Adrenal gland (tissue), 12 donors: Measurements from ENCODE around the gene STYX. TPM values are rescaled to one million over a fixed set of nuclear protein-coding genes. Genes with fewer than 3 reads are reported as not detected.

ENCODE experiments used
- DNase-seq, 7 donors: peaks; one replicate each; pipeline ENCODE4 v3.0.0-alpha.2; 2019 to 2020
- H3K27ac ChIP-seq, 5 donors: fragments of 200-600 bp; sonication (generic) in 4 of 5; 1 replicate in 3 of 5; 2 replicates in 2 of 5; pipeline versions ENCODE4 v1.5.1 to v1.8.0; 2016 to 2020; ENCODE audit warnings: mild to moderate bottlenecking in 1 of 5
- H3K27me3 ChIP-seq: fragments of 200-600 bp; 2 replicates; pipeline ENCODE4 v1.8.0; 2021
- H3K36me3 ChIP-seq, 2 donors: fragments of 200-600 bp; replicated peaks in 1 of 2; 1 replicate in 1 of 2; 2 replicates in 1 of 2; pipeline versions ENCODE4 v1.5.1 to v1.8.0; 2018 to 2022
- H3K4me1 ChIP-seq, 2 donors: fragments of 200-600 bp; replicated peaks in 1 of 2; 1 replicate in 1 of 2; 2 replicates in 1 of 2; pipeline versions ENCODE4 v1.5.1 to v1.8.0; 2018 to 2021
- H3K4me3 ChIP-seq, 4 donors: fragments of 200-600 bp; sonication (generic) in 3 of 4; one replicate each; pipeline ENCODE4 v1.5.1; 2016 to 2018
- H3K9me3 ChIP-seq, 3 donors: fragments of 200-600 bp; sonication (generic) in 1 of 3; replicated peaks in 1 of 3; 1 replicate in 2 of 3; 2 replicates in 1 of 3; pipeline versions ENCODE4 v1.5.1 to v1.8.0; 2016 to 2021
- POLR2A ChIP-seq, 2 donors: fragments of 450-650 bp; IDR thresholded peaks; one replicate each; pipeline ENCODE4 v1.6.1; 2017; ENCODE audit warnings: antibody characterized with exemption in 2 of 2, mild to moderate bottlenecking in 2 of 2, moderate library complexity in 1 of 2
- WGBS, 4 donors: extraction: QIAGEN DNeasy Blood & Tissue Kit in 2 of 4; methylation state at CpG; one replicate each; pipeline versions ENCODE4 v1.1.5 to v1.1.7; 2013 to 2017; 5-methylcytosine and 5-hydroxymethylcytosine counted together
- intact Hi-C, 2 donors: fragments of 100-400 bp; cut with DNase I; formaldehyde crosslinking; loops; one replicate each; pipeline versions ENCODE4 v1.14.1 to v1.15.0; 2022 to 2023
- polyA plus RNA-seq, 3 donors: library from polyadenylated mRNA; stranded (reverse); fragments of 200-250 nt in 2 of 3; fragments of 350-450 nt in 1 of 3; fragmentation: Illumina TruSeq in 1 of 3; extraction: RNeasy Lipid Tissue Mini Kit (QIAGEN cat#74804) in 1 of 3; gene quantifications; one replicate each; pipeline ENCODE4 v1.2.3, GENCODE V29; 2013 to 2014
- total RNA-seq, 9 donors: library from RNA; depleted of rRNA in 4 of 9; stranded (reverse); fragments of >200 nt in 4 of 9; fragments of 120-200 nt in 1 of 9; fragmentation: NEBNext Ultra II Directional in 1 of 9; extraction: Animal tissue kit (Norgen Biotek cat#: 25700) in 1 of 9; gene quantifications; one replicate each; pipeline versions ENCODE4 v1.1.0 to v1.2.4, GENCODE V29; 2013 to 2023
- TF ChIP-seq, protein P1 (sequence below), 6 experiments: fragments of 450-650 bp in 4 of 6; fragments of 200-600 bp in 2 of 6; sonication (generic) in 1 of 6; IDR thresholded peaks; 1 replicate in 5 of 6; 2 replicates in 1 of 6; pipeline versions ENCODE4 v1.5.1 to v1.8.0; 2016 to 2021; ENCODE audit warnings: antibody characterized with exemption in 6 of 6, mild to moderate bottlenecking in 2 of 6, moderate library complexity in 1 of 6
- donor health status: healthy with polysubstance abuse.
- donor health status: Bipolar disorder and iron deficiency.
- donor health status: DM: yes; HTN: yes; CAD: no.
- donor health status: DM: no; HTN: no; CAD: no.
- donor health status: DM: no; HTN: no; CAD: no.
- donor health status: DM: yes; HTN: yes; CAD: no.

STYX gene
- total and polyA plus RNA-seq, 12 donors, result 1.6 to 13.0 (median 6.4) TPM

DNA sequence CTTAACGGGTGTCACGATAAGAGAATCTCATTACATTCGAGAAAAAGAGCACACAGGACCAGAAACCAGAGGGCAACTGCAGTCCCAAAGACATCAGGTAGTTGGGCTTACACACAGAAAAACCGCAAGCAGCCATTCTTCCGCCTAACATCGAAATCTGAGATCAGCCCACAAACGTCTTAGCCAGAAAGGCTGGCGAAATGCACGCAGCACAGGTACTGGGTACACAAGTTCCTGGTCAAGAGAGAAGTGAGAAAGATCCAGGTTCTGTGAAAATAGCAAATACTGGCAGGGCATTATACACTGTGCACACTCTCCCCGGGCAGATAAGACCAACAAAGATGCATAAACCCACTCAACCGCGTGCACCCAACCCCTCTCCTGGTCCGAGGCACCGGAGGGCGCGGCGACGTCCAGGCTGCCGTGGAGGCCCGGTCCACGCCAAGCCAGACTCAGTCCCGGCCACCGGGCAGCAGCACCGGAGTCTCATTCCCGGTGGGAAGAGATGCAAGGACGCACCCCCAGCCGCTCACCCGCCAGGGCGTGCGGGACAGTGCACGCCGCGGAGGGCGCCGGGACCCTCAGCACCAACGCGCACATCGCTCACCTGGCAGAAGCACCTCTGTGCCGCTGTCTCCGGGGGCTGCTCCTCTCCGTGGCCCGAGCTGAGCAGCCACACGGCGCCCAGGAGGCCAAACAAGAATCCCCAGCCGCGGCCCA is 35.0 kb upstream of the STYX start:
- peak in 6 of 7 donors; percentile 38 to 64 (median 44) for DNase-seq
- no peaks in the 10 kb centered on the region for H3K36me3 ChIP-seq
- H3K9me3 ChIP-seq, result no peaks in the 10 kb centered on the region
- H3K4me3 ChIP-seq, result peak overlapping the region; percentile 63 to 92 (median 82)
- TF ChIP-seq, protein P1, sequence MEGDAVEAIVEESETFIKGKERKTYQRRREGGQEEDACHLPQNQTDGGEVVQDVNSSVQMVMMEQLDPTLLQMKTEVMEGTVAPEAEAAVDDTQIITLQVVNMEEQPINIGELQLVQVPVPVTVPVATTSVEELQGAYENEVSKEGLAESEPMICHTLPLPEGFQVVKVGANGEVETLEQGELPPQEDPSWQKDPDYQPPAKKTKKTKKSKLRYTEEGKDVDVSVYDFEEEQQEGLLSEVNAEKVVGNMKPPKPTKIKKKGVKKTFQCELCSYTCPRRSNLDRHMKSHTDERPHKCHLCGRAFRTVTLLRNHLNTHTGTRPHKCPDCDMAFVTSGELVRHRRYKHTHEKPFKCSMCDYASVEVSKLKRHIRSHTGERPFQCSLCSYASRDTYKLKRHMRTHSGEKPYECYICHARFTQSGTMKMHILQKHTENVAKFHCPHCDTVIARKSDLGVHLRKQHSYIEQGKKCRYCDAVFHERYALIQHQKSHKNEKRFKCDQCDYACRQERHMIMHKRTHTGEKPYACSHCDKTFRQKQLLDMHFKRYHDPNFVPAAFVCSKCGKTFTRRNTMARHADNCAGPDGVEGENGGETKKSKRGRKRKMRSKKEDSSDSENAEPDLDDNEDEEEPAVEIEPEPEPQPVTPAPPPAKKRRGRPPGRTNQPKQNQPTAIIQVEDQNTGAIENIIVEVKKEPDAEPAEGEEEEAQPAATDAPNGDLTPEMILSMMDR (IDR thresholded peaks at IDR 0.05), result peak in 1 of 6 experiments; percentile 14
- TF ChIP-seq POLR2A (IDR thresholded peaks at IDR 0.05), result no peak
- peak overlapping the region; percentile 96 to 100 (median 97) for H3K27ac ChIP-seq
- intact Hi-C loops, result loop anchor here in 1 of 2 donors (10.0 kb wide), 1 partner anchor 150 kb away; no protein-coding TSS in a partner anchor
- WGBS, 4 donors, result 0 to 2% (median 1%) methylated on average over 9 to 46 of the region's 46 CpGs
- H3K4me1 ChIP-seq, result peaks cover 5 to 33% of the 10 kb centered on the region in 2 donors
- no peaks in the 10 kb centered on the region for H3K27me3 ChIP-seq

DNA sequence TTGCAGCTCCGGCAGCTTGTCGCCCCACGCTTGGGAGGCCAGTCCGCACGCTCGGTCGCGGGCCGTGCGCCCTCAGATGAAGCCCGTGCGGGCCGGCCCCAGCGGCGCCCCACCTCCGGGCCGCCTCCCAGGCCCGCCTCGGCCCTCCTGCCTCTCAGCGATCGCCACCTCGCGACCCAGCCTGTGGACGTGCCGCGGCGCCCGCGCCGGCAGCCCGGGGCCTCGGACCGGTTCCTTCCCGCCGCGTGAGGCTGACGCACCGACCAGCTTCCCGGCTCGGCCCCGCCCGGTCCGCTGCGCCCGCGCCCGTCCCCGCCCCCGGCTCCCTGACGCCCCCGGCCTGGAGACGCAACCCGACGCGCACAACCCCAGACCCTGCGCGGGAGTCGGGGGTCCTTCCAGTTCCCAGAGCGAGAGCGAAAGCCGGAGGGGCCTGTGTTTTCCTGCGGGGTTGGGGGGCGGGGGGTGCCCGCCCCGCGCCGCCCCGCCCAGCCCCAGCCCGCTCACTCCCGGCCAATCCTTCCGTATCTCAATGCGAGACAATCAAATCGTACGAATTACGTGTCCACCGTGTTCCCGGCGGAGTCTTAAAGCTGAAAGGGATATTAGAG is 34.4 kb upstream of the STYX start, which contains the start of gene ERO1A:
Gene ERO1A, minus strand, starts transcription at position 78 of the 611 bp plus-strand sequence. Its CDS starts 77 bp downstream, at position 1.
- H3K36me3 ChIP-seq, result no peaks in the 10 kb centered on the region
- DNase-seq, result peak; percentile 85 to 93 (median 90)
- 0 to 1% (median 0%) methylated on average over 9 to 78 of the region's 78 CpGs for WGBS, 4 donors
- intact Hi-C loops, result loop anchor here in 1 of 2 donors (10.0 kb wide), 1 partner anchor 151 kb away; no protein-coding TSS in a partner anchor
- TF ChIP-seq, protein P1 (IDR thresholded peaks at IDR 0.05), result no peak
- peak; percentile 72 to 86 for TF ChIP-seq POLR2A (IDR thresholded peaks at IDR 0.05)
- H3K27ac ChIP-seq, result peak within 1 kb of the TSS; percentile 96 to 100 (median 97)
- no peaks in the 10 kb centered on the region for H3K9me3 ChIP-seq
- H3K4me3 ChIP-seq, result peak within 1 kb of the TSS; percentile 63 to 92 (median 82)
- H3K27me3 ChIP-seq, result no peaks in the 10 kb centered on the region
- H3K4me1 ChIP-seq, result peaks cover 5 to 33% of the 10 kb centered on the region in 2 donors

DNA sequence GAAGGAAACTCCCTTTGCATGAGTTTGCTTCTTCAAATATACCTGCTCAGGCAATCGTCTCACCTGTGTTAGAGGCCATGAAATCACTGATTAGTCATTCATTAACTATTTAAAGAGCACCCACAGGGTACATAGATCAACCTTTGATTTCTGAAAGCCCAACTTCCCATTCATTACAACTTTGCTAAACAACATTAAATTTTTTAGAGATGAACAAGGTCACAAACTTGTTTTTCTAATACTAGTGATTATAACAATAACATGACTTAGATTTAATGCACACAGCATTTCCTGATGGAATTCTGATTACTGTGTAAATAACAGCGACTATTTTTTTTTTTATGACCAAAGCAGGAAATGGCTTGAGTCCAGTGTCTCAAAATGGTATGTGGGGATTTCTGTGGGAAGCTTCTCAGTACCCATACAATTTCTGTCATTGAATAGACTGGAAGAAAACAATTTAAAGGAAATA is 29.2 kb upstream of the STYX start:
- TF ChIP-seq POLR2A (IDR thresholded peaks at IDR 0.05), result no peak
- TF ChIP-seq, protein P1 (IDR thresholded peaks at IDR 0.05), result no peak
- no peak overlapping the region for H3K4me3 ChIP-seq
- H3K27me3 ChIP-seq, result no peaks in the 10 kb centered on the region
- 34 to 52% (median 39%) methylated on average over 2 of the region's 2 CpGs for WGBS, 4 donors
- H3K4me1 ChIP-seq, result peaks cover 0 to 6% of the 10 kb centered on the region in 2 donors
- H3K36me3 ChIP-seq, result no peaks in the 10 kb centered on the region
- no peaks in the 10 kb centered on the region for H3K9me3 ChIP-seq
- intact Hi-C loops, result no loop called here
- no peak overlapping the region for H3K27ac ChIP-seq
- DNase-seq, result no peak

DNA sequence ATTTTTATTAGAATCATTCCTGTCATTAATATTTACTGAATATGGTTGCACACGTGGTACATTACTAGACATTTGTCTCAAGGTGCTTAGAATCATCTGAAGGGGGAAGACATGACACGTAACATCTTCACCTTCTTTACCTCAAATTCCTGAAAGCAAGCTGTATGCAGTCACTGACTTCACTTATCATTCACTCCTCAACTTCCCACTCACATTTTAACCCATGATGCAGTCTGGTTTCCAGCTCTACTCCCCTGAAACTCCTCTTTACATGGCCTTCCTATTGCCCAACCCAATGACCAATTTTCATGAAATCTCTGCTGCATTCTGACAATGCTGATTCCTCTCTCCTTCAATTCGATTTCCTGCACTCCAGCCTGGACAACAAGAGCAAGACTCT is 28.7 kb upstream of the STYX start:
- peaks cover 0 to 2% of the 10 kb centered on the region in 2 donors for H3K4me1 ChIP-seq
- H3K27ac ChIP-seq, result no peak overlapping the region
- DNase-seq, result no peak
- H3K36me3 ChIP-seq, result no peaks in the 10 kb centered on the region
- H3K27me3 ChIP-seq, result no peaks in the 10 kb centered on the region
- no peak for TF ChIP-seq POLR2A (IDR thresholded peaks at IDR 0.05)
- no peaks in the 10 kb centered on the region for H3K9me3 ChIP-seq
- no peak overlapping the region for H3K4me3 ChIP-seq
- intact Hi-C loops, result no loop called here
- 65 to 71% (median 67%) methylated on average over 3 of the region's 3 CpGs for WGBS, 4 donors
